ENCODE results near the gene HSPB6.

The HSPB6 gene

DNA sequence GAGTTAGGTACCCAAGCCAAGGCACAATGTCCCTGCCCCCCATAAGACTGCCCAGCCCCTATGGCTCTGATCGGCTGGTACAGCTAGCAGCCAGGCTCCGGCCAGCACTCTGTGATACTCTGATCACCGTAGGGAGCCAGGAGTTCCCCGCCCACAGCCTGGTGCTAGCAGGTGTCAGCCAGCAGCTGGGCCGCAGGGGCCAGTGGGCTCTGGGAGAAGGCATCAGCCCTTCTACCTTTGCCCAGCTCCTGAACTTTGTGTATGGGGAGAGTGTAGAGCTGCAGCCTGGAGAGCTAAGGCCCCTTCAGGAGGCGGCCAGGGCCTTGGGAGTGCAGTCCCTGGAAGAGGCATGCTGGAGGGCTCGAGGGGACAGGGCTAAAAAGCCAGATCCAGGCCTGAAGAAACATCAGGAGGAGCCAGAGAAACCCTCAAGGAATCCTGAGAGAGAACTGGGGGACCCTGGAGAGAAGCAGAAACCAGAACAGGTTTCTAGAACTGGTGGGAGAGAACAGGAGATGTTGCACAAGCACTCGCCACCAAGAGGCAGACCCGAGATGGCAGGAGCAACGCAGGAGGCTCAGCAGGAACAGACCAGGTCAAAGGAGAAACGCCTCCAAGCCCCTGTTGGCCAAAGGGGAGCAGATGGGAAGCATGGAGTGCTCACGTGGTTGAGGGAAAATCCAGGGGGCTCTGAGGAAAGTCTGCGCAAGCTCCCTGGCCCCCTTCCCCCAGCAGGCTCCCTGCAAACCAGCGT, 42.1 kb downstream of the HSPB6 start:
- Histone ChIP-seq H3K4me2 (ENCODE audit: low read length) (0 out of 2 replicates have a peak overlapping the region, but pooled peaks have one; percentile 77), H3K9me2 (replicated peaks; ENCODE audit: control insufficient read depth, low read length) (no peaks in the 10 kb centered on the region), H3K4me1 (ENCODE audit: control insufficient read depth, low read length) (peaks cover 45% of the 10 kb centered on the region), H3K79me2 (ENCODE audit: control insufficient read depth, low read length) (peaks cover 22% of the 10 kb centered on the region), H3K27me3 (ENCODE audit: control insufficient read depth, low read length) (peaks cover 17% of the 10 kb centered on the region), H3K9me3 (ENCODE audit: control insufficient read depth, insufficient read depth, low read length) (no peaks in the 10 kb centered on the region), H4K20me1 (ENCODE audit: control insufficient read depth, insufficient read depth, low read depth, low read length) (peaks cover 9% of the 10 kb centered on the region; the same call in 1 of the 2 replicates), H3F3A (ENCODE audit: control insufficient read depth, insufficient read depth) (no peaks in the 10 kb centered on the region), H3K36me3 (ENCODE audit: control insufficient read depth, low read length) (peaks cover 5% of the 10 kb centered on the region), H3K27ac (ENCODE audit: low read depth, low read length) (no peak overlapping the region), H3K4me3 (ENCODE audit: low read length) (no peak overlapping the region)
- TF ChIP-seq CTCF (IDR thresholded peaks at IDR 0.05; ENCODE audit: low read depth, low read length, poor library complexity, severe bottlenecking) (no peak), EZH2phosphoT487 (IDR thresholded peaks at IDR 0.05; ENCODE audit: borderline replicate concordance, low read length) (no peak)

GRCh38 chr19:35713904-35714495, 42.8 kb downstream of the HSPB6 start:
- no peaks in the 10 kb centered on the region for H3K9me2 ChIP-seq (replicated peaks; ENCODE audit: control insufficient read depth, low read length)
- H3K9me3 ChIP-seq (ENCODE audit: control insufficient read depth, insufficient read depth, low read length), result no peaks in the 10 kb centered on the region
- peaks cover 37% of the 10 kb centered on the region for H3K4me1 ChIP-seq (ENCODE audit: control insufficient read depth, low read length)
- no peak overlapping the region for H3K27ac ChIP-seq (ENCODE audit: low read depth, low read length)
- H3K36me3 ChIP-seq (ENCODE audit: control insufficient read depth, low read length), result no peaks in the 10 kb centered on the region
- H3K4me3 ChIP-seq (ENCODE audit: low read length), result no peak overlapping the region
- peaks cover 4% of the 10 kb centered on the region; the same call in 1 of the 2 replicates for H4K20me1 ChIP-seq (ENCODE audit: control insufficient read depth, insufficient read depth, low read depth, low read length)
- peaks cover 14% of the 10 kb centered on the region for H3K79me2 ChIP-seq (ENCODE audit: control insufficient read depth, low read length)
- no peak for TF ChIP-seq EZH2phosphoT487 (IDR thresholded peaks at IDR 0.05; ENCODE audit: borderline replicate concordance, low read length)
- no peak for TF ChIP-seq CTCF (IDR thresholded peaks at IDR 0.05; ENCODE audit: low read depth, low read length, poor library complexity, severe bottlenecking)
- no peak overlapping the region for H3K4me2 ChIP-seq (ENCODE audit: low read length)
- no peaks in the 10 kb centered on the region for H3F3A ChIP-seq (ENCODE audit: control insufficient read depth, insufficient read depth)
- H3K27me3 ChIP-seq (ENCODE audit: control insufficient read depth, low read length), result peaks cover 17% of the 10 kb centered on the region

DNA sequence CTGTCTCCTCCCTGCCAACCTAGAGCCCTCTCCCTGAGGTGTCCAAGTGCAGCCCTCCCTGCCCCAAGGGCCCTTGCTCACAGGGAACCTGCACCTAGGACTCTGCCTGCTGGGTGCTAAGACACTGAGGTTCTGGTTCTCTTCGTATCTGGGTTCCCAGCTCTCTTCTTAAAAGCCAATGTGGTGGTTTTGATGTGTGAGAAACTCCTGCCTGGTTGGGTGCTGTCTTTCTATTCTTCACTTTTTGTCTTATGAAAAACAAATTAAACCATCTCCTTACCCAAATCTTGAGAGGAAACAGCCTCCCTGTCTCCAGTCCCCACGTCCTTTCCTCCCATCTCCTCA, 43.4 kb downstream of the HSPB6 start:
- no peaks in the 10 kb centered on the region for H3K9me3 ChIP-seq (ENCODE audit: control insufficient read depth, insufficient read depth, low read length)
- H3K4me1 ChIP-seq (ENCODE audit: control insufficient read depth, low read length), result peaks cover 35% of the 10 kb centered on the region
- H3K27ac ChIP-seq (ENCODE audit: low read depth, low read length), result no peak overlapping the region
- H3F3A ChIP-seq (ENCODE audit: control insufficient read depth, insufficient read depth), result no peaks in the 10 kb centered on the region
- H3K36me3 ChIP-seq (ENCODE audit: control insufficient read depth, low read length), result no peaks in the 10 kb centered on the region
- TF ChIP-seq EZH2phosphoT487 (IDR thresholded peaks at IDR 0.05; ENCODE audit: borderline replicate concordance, low read length) (no peak), CTCF (IDR thresholded peaks at IDR 0.05; ENCODE audit: low read depth, low read length, poor library complexity, severe bottlenecking) (no peak)
- H3K4me2 ChIP-seq (ENCODE audit: low read length), result no peak overlapping the region
- peaks cover 9% of the 10 kb centered on the region for H3K79me2 ChIP-seq (ENCODE audit: control insufficient read depth, low read length)
- H3K27me3 ChIP-seq (ENCODE audit: control insufficient read depth, low read length), result peaks cover 18% of the 10 kb centered on the region
- peaks cover under 1% of the 10 kb centered on the region; the same call in 1 of the 2 replicates for H4K20me1 ChIP-seq (ENCODE audit: control insufficient read depth, insufficient read depth, low read depth, low read length)
- H3K4me3 ChIP-seq (ENCODE audit: low read length), result no peak overlapping the region
- no peaks in the 10 kb centered on the region for H3K9me2 ChIP-seq (replicated peaks; ENCODE audit: control insufficient read depth, low read length)

Measured in DOHH2 (cell line).